IMR-90 (cell line): ENCODE measurements around the gene SSR4. TPM values are rescaled to one million over a fixed set of nuclear protein-coding genes. Genes with fewer than 3 reads are reported as not detected.

Experiments
- ATAC-seq: fragments of 200-7000 bp; cut with Tn5 transposase; 2 replicates; pipeline ENCODE4 v1.9.1; 2020; ENCODE audit warnings: low read depth, mild to moderate bottlenecking, moderate library complexity
- BruUV-seq: library from RNA; stranded (reverse); fragments of 400-500 nt; replicated peaks from 2 replicates; lab custom pipeline; 2021; lab: Mats Ljungman, UMichigan
- CTCF ChIA-PET: fragments of 300-600 bp; formaldehyde crosslinking; extraction: SDS; loops from one replicate; lab custom pipeline; 2021; ENCODE audit warnings: antibody characterized with exemption; lab: Yijun Ruan, JAX
- POLR2A ChIA-PET: fragments of 300-600 bp; sonication (Branson Sonifier 250); formaldehyde crosslinking; loops from one replicate; lab custom pipeline; 2022; ENCODE audit warnings: antibody characterized with exemption; ENCODE audit not compliant: unreplicated experiment; lab: Charles Lee
- DNase-seq: peaks from one replicate; pipeline ENCODE4 v3.0.0; 2013
- H2AFZ ChIP-seq: replicated peaks from 2 replicates; pipeline ENCODE3; 2013; ENCODE audit warnings: low read length, mild to moderate bottlenecking; ENCODE audit not compliant: poor library complexity
- H2AK5ac ChIP-seq: 2 replicates; pipeline ENCODE4 v1.6.1; 2013; ENCODE audit warnings: low read depth, low read length, inconsistent platforms
- H2AK9ac ChIP-seq: replicated peaks from 2 replicates; pipeline ENCODE3; 2013; ENCODE audit warnings: mild to moderate bottlenecking, low read depth, low read length, moderate library complexity; ENCODE audit not compliant: poor library complexity
- H2BK120ac ChIP-seq: 2 replicates; pipeline ENCODE4 v1.6.1; 2013; ENCODE audit warnings: low read depth, low read length, inconsistent platforms
- H2BK15ac ChIP-seq: 3 replicates; pipeline ENCODE4 v1.6.1; 2013; ENCODE audit warnings: low read depth, low read length, inconsistent platforms
- H2BK20ac ChIP-seq: 2 replicates; pipeline ENCODE4 v1.6.1; 2013; ENCODE audit warnings: low read depth, mild to moderate bottlenecking, inconsistent platforms, low read length, moderate library complexity
- H2BK5ac ChIP-seq: 2 replicates; pipeline ENCODE4 v1.6.1; 2013; ENCODE audit warnings: mild to moderate bottlenecking, low read depth, low read length, inconsistent platforms; ENCODE audit not compliant: poor library complexity, severe bottlenecking
- H3K14ac ChIP-seq: replicated peaks from 2 replicates; pipeline ENCODE4 v1.6.1; 2013; ENCODE audit warnings: low read depth, low read length, inconsistent platforms
- H3K18ac ChIP-seq: 2 replicates; pipeline ENCODE4 v1.6.1; 2013; ENCODE audit warnings: low read depth, low read length, control low read depth
- H3K23ac ChIP-seq: 2 replicates; pipeline ENCODE4 v1.6.1; 2013; ENCODE audit warnings: low read depth, low read length, inconsistent platforms
- H3K27ac ChIP-seq: 2 replicates; pipeline ENCODE4 v1.5.1; 2013; ENCODE audit warnings: mild to moderate bottlenecking, control low read depth, low read length; ENCODE audit not compliant: insufficient read depth
- H3K27me3 ChIP-seq: 2 replicates; pipeline ENCODE4 v1.6.1; 2013; ENCODE audit warnings: low read length; ENCODE audit not compliant: control insufficient read depth, insufficient read depth
- H3K36me3 ChIP-seq: 2 replicates; pipeline ENCODE4 v1.6.1; 2013; ENCODE audit warnings: low read length, mixed read lengths; ENCODE audit not compliant: control insufficient read depth, insufficient read depth
- H3K4ac ChIP-seq: 2 replicates; pipeline ENCODE4 v1.6.1; 2013; ENCODE audit warnings: low read depth, low read length, inconsistent platforms
- H3K4me1 ChIP-seq: 2 replicates; pipeline ENCODE4 v1.6.1; 2013; ENCODE audit warnings: low read length, mixed read lengths; ENCODE audit not compliant: control insufficient read depth, insufficient read depth
- H3K4me2 ChIP-seq: 2 replicates; pipeline ENCODE4 v1.6.1; 2013; ENCODE audit warnings: low read depth, mild to moderate bottlenecking, control low read depth, low read length, moderate library complexity
- H3K4me3 ChIP-seq: 2 replicates; pipeline ENCODE4 v1.5.1; 2013; ENCODE audit warnings: low read depth, mild to moderate bottlenecking, control low read depth, low read length, moderate library complexity; ENCODE audit not compliant: insufficient read depth
- H3K56ac ChIP-seq: 2 replicates; pipeline ENCODE4 v1.6.1; 2013; ENCODE audit warnings: low read length, inconsistent platforms; ENCODE audit not compliant: insufficient read depth; ENCODE audit errors: extremely low read depth
- H3K79me1 ChIP-seq, 2 experiments: 2 replicates each; pipeline ENCODE4 v1.6.1; 2013; ENCODE audit warnings: low read length in 2 of 2, inconsistent platforms in 1 of 2, low read depth in 1 of 2
- H3K9ac ChIP-seq: 2 replicates; pipeline ENCODE4 v1.6.1; 2013; ENCODE audit warnings: low read depth, low read length, control low read depth
- H3K9me1 ChIP-seq: 2 replicates; pipeline ENCODE4 v1.6.1; 2013; ENCODE audit warnings: low read length, inconsistent platforms; ENCODE audit not compliant: insufficient read depth
- H3K9me3 ChIP-seq: 2 replicates; pipeline ENCODE4 v1.6.1; 2013; ENCODE audit warnings: low read length; ENCODE audit not compliant: control insufficient read depth, insufficient read depth
- H4K20me1 ChIP-seq: 2 replicates; pipeline ENCODE4 v1.6.1; 2013; ENCODE audit warnings: low read length, inconsistent platforms; ENCODE audit not compliant: insufficient read depth
- H4K5ac ChIP-seq: 2 replicates; pipeline ENCODE4 v1.6.1; 2013; ENCODE audit warnings: mild to moderate bottlenecking, low read depth, low read length, control low read depth
- H4K8ac ChIP-seq, 2 experiments: 2 replicates each; pipeline ENCODE4 v1.6.1; 2013; ENCODE audit warnings: low read depth in 2 of 2, low read length in 2 of 2, control low read depth in 1 of 2, inconsistent platforms in 1 of 2
- H4K91ac ChIP-seq: 2 replicates; pipeline ENCODE4 v1.6.1; 2013; ENCODE audit warnings: low read depth, low read length, inconsistent platforms; ENCODE audit not compliant: insufficient read depth
- BHLHE40 ChIP-seq: fragments of 150-350 bp; IDR thresholded peaks from 2 replicates; pipeline ENCODE4 v1.6.1; 2016; ENCODE audit warnings: mild to moderate bottlenecking, low read depth, low read length
- CEBPB ChIP-seq: IDR thresholded peaks from 2 replicates; pipeline ENCODE4 v1.6.1; 2012; ENCODE audit warnings: low read depth, low read length, improper control_type of control experiment
- CHD1 ChIP-seq: IDR thresholded peaks from 2 replicates; pipeline ENCODE4 v1.6.1; 2012; ENCODE audit warnings: low read depth, low read length, improper control_type of control experiment
- CTCF ChIP-seq: conservative IDR thresholded peaks from 2 replicates; pipeline ENCODE4 v1.5.1; 2012; ENCODE audit warnings: mild to moderate bottlenecking, low read depth, low read length, improper control_type of control experiment
- FOS ChIP-seq: fragments of 150-350 bp; IDR thresholded peaks from 2 replicates; pipeline ENCODE4 v1.6.1; 2016; ENCODE audit warnings: low read depth, low read length
- MAFK ChIP-seq: IDR thresholded peaks from 2 replicates; pipeline ENCODE4 v1.6.1; 2012; ENCODE audit warnings: low read depth, low read length, improper control_type of control experiment
- MAZ ChIP-seq: IDR thresholded peaks from 2 replicates; pipeline ENCODE4 v1.6.1; 2012; ENCODE audit warnings: low read depth, mild to moderate bottlenecking, low read length, improper control_type of control experiment, moderate library complexity, borderline replicate concordance
- MXI1 ChIP-seq: IDR thresholded peaks from 2 replicates; pipeline ENCODE4 v1.6.1; 2012; ENCODE audit warnings: low read depth, mild to moderate bottlenecking, low read length, moderate library complexity, borderline replicate concordance
- NFE2L2 ChIP-seq: fragments of 150-350 bp; IDR thresholded peaks from 2 replicates; pipeline ENCODE4 v1.6.1; 2016; ENCODE audit warnings: low read depth, mild to moderate bottlenecking, low read length
- POLR2A ChIP-seq: IDR thresholded peaks from 2 replicates; pipeline ENCODE4 v1.6.1; 2012; ENCODE audit warnings: mild to moderate bottlenecking, low read depth, low read length
- RCOR1 ChIP-seq: IDR thresholded peaks from 2 replicates; pipeline ENCODE4 v1.6.1; 2012; ENCODE audit warnings: mild to moderate bottlenecking, low read length, improper control_type of control experiment; ENCODE audit not compliant: insufficient replicate concordance
- RFX5 ChIP-seq: IDR thresholded peaks from 2 replicates; pipeline ENCODE4 v1.8.0; 2012; ENCODE audit warnings: low read depth, mild to moderate bottlenecking, low read length, moderate library complexity
- SMC3 ChIP-seq: fragments of 150-350 bp; IDR thresholded peaks from 2 replicates; pipeline ENCODE4 v1.6.1; 2016; ENCODE audit warnings: low read depth, mild to moderate bottlenecking, antibody characterized with exemption, low read length, moderate library complexity
- USF2 ChIP-seq: fragments of 150-350 bp; IDR thresholded peaks from 2 replicates; pipeline ENCODE4 v1.6.1; 2017; ENCODE audit warnings: mild to moderate bottlenecking, antibody characterized with exemption, low read length, low read depth
- WGBS, 2 experiments: methylation state at CpG; one replicate each; pipeline versions ENCODE4 v1.1.5 to v1.1.7; 2013; ENCODE audit warnings: missing lambda C conversion rate in 2 of 2; ENCODE audit not compliant: insufficient read length in 1 of 2; ENCODE audit errors: extremely low coverage in 2 of 2; 5-methylcytosine and 5-hydroxymethylcytosine counted together
- dilution Hi-C: fragments of 300-500 bp; cut with HindIII; formaldehyde crosslinking; loops from one replicate; pipeline ENCODE4 v1.14.3; 2018; ENCODE audit warnings: low sequenced_read_pairs; ENCODE audit not compliant: unreplicated experiment
- in situ Hi-C: fragments of 300-500 bp; cut with MboI; formaldehyde crosslinking; loops from 3 replicates; pipeline ENCODE4 v1.14.3; 2019; ENCODE audit warnings: low sequenced_read_pairs, inconsistent platforms, mixed read lengths
- intact Hi-C: fragments of 100-400 bp; cut with micrococcal nuclease; formaldehyde crosslinking; loops from 2 replicates; pipeline ENCODE4 v1.10.0; 2022
- polyA plus RNA-seq, 3 experiments: library from polyadenylated mRNA; depleted of rRNA; stranded (reverse); fragments of >200 nt; gene quantifications; 2 replicates each; pipeline ENCODE4 v1.2.3, GENCODE V29; 2012; ENCODE audit warnings: low replicate concordance in 1 of 3
- total RNA-seq: library from RNA; depleted of rRNA; stranded (reverse); fragments of >200 nt; gene quantifications from 2 replicates; pipeline ENCODE4 v1.2.3, GENCODE V29; 2012

Gene SSR4
- total and polyA plus RNA-seq, 2 of the 4 experiments (the other 2 are of a cell fraction), result 141 to 480 TPM

- Histone ChIP-seq H2BK120ac (no peak overlapping the region), H3K4ac (no peak overlapping the region), H2BK20ac (no peak overlapping the region), H3K36me3 (peaks cover 2% of the 10 kb centered on the region; the same call in 1 of the 2 replicates), H2BK5ac (no peak overlapping the region), H3K4me2 (no peak overlapping the region), H2AK9ac (no peak overlapping the region), H3K79me1 (no peaks in the 10 kb centered on the region), H4K91ac (no peak overlapping the region), H4K8ac (no peak overlapping the region), H3K14ac (no peak overlapping the region), H3K23ac (no peak overlapping the region), H3K27me3 (no peaks in the 10 kb centered on the region), H2BK15ac (no peak overlapping the region), H3K4me1 (no peaks in the 10 kb centered on the region), H3K9me1 (no peaks in the 10 kb centered on the region), H3K9me3 (no peaks in the 10 kb centered on the region; the same call in 1 of the 2 replicates), H3K18ac (no peak overlapping the region), H4K20me1 (no peaks in the 10 kb centered on the region), H3K56ac (no peak overlapping the region), H3K27ac (no peak overlapping the region), H3K4me3 (no peak overlapping the region), H2AK5ac (no peak overlapping the region), H2AFZ (no peak overlapping the region), H3K9ac (no peak overlapping the region), H4K5ac (no peak overlapping the region)
- WGBS, 2 experiments, result 77% methylated on average over 9 of the region's 21 CpGs; no CpG with 5 or more reads in 1 of the 2 experiments
- in situ Hi-C loops, result no loop called here
- CTCF ChIA-PET, result no interaction called here
- TF ChIP-seq MAZ (no peak), POLR2A (no peak), CEBPB (no peak), RCOR1 (no peak), USF2 (no peak), CTCF (no peak), BHLHE40 (no peak), NFE2L2 (no peak), MXI1 (no peak), RFX5 (no peak), CHD1 (no peak), MAFK (no peak), FOS (no peak), SMC3 (no peak)
- dilution Hi-C loops, result no loop called here
- intact Hi-C loops, result no loop called here
- ATAC-seq (no peak), DNase-seq (no peak)
- POLR2A ChIA-PET, result no interaction called here
- BruUV-seq, result no TSS peak
Measured at GRCh38 chrX:153772316-153773217, 21.9 kb upstream of the SSR4 start.
